ENCODE results near the gene SCAF8.
"Not testable (repeated sequence)": the region's sequence is repeated elsewhere in the genome, so short reads cannot be mapped to it uniquely, and the experiment has no call there.

SCAF8 gene

DNA sequence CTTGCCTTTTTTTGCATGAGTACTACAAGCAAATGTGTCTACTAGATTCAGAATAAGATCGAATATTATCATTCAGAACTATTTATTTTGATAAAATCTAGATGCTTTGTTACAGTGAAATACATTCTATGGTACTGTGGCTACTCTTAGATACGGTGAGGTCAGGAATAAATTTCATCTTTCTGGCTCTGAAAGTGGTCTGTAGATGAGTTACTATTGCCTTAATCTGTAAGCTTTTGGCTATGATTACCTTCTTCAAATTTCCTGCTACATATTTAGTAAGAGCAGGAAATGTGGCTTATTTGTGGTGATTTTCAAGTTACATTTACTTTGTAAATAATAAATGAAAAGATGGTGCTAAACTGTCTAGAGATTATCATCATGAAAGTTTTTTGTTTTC, 50.0 kb downstream of the SCAF8 start:
- FAIRE-seq, result no peak

DNA sequence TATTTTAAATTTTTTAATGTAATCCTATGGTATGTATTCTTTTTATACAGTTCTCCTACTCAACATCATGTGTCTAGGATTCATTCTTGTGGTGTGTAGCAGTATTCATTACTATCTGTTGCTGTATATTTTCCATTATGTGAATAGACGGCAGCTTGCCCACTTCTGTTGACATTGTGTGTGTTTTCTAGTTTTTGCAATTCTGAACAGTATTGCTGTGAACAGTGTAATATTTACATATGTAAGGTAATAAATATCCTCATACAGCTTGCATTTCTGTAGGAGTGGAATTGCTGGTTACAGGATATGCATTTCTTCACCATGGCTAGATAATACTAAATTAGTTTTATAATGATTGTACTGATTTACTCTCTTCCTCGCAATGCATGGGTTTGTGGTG, 51.9 kb downstream of the SCAF8 start:
- no peak for FAIRE-seq

GRCh38 chr6:154786144-154786868, 53.1 kb downstream of the SCAF8 start:
- no peak for FAIRE-seq

- no peak for FAIRE-seq
These were observed 58.5 kb downstream of the SCAF8 start for GRCh38 chr6:154791556-154792317.

GRCh38 chr6:154792325-154792724, 59.1 kb downstream of the SCAF8 start:
- no peak for FAIRE-seq

DNA sequence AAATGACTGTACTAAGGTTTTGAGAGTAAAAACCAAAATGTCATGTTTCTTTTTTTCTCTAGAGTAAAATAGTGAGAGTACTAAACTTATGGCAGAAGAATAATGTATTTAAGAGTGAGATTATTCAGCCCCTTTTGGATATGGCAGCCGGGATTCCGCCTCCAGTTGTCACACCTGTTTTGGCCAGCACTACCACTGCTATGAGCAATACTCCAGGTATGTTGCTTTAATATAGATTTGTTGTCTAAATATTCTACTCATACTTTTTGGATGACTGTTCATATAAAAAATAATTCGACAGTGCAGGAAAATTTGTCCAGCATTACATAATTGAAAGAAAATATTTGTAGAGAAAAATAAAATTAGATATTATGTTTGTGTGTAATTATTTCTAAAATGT, 59.5 kb downstream of the SCAF8 start:
- FAIRE-seq, result no peak

DNA sequence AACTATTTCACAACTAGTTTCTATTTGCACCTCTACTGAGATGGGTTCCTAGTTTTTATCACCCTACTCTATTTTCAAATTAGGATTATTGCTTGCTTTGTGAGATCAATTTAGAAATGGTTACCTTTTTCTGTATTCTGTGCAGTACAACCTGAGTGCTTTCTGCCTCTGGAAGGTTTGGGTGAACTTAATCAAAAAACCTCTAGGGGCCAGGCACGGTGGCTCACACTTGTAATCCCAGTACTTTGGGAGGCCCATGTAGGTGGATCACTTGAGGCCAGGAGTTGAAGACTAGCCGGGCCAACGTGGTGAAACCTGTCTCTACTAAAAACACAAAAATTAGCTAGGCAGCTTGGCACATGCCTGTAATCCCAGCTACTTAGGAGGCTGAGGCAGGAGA, 63.3 kb downstream of the SCAF8 start:
- no peak for FAIRE-seq

GRCh38 chr6:154797857-154798256, 64.6 kb downstream of the SCAF8 start:
- FAIRE-seq, result no peak

GRCh38 chr6:154800338-154800737, 67.1 kb downstream of the SCAF8 start:
- FAIRE-seq, result no peak

DNA sequence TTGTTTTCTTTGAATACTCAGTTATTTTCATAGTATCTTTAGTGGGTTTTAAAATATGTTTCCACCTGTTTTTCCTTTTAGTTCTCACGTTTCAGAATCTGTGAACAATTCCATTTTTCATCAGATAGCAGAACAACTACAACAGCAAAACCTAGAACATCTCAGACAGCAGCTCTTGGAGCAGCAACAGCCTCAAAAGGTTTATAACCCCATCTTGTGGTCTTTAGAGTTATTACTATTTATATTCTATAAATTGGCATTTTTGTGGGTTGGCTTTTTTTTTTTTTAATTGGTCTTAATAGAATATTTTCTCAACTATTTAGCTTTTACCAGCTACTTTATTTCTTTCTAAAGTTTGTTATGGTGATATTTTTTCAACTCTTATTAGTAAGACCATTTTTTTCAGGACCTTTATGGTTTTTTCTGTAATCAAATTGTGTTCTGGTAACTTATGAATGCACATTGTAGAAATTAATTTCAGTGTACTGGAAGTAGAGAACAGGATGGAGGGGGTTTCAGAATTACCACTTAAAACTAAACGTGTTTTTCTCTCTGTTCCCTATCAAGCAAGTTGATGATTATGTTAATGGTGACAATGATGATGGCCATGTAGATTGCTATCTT, 72.2 kb downstream of the SCAF8 start:
- peak; percentile 97 for FAIRE-seq

- no peak for FAIRE-seq
These were observed 73.6 kb downstream of the SCAF8 start for GRCh38 chr6:154806804-154807203.

- not testable (repeated sequence) for FAIRE-seq
These were observed 78.4 kb downstream of the SCAF8 start for GRCh38 chr6:154811663-154812062.

GRCh38 chr6:154814063-154814462, 80.8 kb downstream of the SCAF8 start:
- FAIRE-seq, result no peak

- no peak for FAIRE-seq
These were observed 83.0 kb downstream of the SCAF8 start for GRCh38 chr6:154815938-154816820.

- FAIRE-seq, result no peak
These were observed 87.9 kb downstream of the SCAF8 start for GRCh38 chr6:154821099-154821498.

DNA sequence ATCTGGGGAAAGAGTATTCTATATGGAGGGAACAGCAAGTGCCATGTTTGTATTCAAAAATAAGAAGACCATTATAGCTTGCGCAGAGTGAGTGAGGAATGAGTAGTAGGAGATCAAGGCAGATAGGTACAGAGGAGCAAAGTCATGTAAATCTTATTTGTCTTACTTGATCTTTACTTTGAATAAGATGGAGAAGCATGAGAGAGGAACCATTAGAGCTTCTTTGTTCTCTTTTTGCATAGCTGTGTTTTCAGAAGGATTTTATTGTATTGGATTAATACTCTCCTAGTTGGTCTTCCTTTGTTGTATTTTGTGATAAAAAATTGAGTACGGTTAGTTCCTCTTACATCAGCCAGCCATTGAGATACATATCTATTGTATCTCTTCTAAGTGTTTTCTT, 88.4 kb downstream of the SCAF8 start:
- no peak for FAIRE-seq

DNA sequence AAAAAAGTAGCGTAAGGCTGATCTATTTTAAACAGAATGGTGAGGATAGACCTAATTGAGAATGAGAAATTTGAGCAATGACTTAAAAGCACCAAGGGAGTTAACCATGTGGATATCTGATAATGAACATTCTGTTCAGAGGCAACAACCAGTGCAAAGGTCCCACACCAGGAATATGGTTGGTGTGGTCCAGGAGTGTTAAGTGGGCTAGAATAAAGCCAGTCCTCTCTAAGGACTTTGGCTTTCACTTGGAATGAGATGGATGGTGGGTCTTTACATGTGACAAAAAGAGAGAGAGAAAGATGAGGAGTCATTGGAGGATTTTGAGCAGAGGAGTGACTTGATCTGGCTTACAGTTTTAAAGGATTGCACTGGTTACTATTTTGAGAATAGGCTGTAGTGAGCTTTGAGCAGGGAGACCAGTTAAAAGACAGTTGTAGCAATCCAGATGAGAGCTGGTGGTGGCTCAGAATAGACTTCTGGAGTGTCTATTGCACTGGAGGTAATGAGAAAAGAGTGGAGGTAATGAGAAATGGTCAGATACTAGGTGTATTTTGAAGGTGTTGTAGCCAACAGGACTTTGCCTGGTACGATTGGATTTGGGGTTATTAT, 89.8 kb downstream of the SCAF8 start:
- no peak for FAIRE-seq

- no peak for FAIRE-seq
These were observed 90.9 kb downstream of the SCAF8 start for GRCh38 chr6:154824076-154824475.

GRCh38 chr6:154829970-154830369, 96.8 kb downstream of the SCAF8 start:
- FAIRE-seq, result no peak

DNA sequence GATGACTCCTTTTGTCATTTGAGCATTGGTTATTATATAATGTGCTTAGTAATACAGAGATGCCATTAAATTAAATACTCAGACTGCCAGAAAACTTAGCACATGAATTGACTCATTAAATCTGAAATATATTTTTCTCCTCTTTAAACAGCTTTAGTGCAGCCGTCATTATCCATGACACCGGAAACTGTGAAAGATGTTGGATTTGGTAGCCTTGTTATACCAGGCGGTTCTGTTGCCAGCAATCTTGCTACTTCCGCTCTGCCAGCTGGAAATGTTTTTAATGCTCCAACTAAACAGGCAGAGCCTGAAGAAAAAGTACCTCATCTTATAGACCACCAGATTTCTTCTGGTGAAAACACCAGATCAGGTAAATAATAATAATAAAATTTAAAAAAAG, 97.6 kb downstream of the SCAF8 start:
- no peak for FAIRE-seq

DNA sequence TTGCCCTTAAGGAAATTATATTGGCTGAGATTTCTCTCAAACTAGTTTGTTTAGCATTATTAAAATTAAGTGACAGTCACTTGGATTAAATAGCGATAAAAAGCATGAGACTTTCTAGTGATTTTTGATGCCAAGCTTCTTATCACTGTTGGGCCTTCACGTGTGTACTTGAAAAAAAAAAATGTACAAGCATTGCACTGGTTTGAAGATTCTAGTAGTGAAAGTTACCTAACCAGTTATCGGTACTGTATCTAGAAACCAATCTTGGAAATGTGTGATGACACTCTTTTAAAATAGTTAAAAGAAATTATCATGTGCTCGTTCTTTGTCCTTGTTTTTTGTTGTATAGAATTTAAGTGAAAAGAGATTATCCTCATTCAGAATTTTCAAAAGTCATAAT, 102.1 kb downstream of the SCAF8 start:
- peak; percentile 27 for FAIRE-seq

GRCh38 chr6:154839546-154839945, 106.3 kb downstream of the SCAF8 start:
- no peak for FAIRE-seq

DNA sequence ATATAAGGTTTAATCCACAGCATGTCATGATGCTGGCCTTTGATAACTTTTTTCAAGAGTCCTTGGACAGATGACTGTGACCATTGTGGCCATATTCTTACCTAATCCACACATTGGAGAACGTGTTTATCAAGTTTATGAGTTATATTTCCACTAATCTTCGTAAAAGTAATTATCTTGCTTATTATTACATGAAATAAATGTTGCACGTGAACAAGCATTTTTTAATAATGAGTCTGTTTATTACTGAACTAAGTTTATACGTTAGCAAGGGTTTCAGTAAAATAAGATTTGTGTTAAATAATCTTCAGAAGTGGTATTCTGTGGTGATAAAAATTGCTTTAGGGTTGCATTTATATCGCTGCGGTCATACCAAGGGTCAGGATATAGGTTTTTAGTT, 107.1 kb downstream of the SCAF8 start:
- no peak for FAIRE-seq

All from A204.1 (cell line).